Caco-2 (cell line): ENCODE results near the gene ZNF274. TPM values are rescaled to one million over a fixed set of nuclear protein-coding genes. Genes with fewer than 3 reads are reported as not detected.
A peak's percentile ranks its signal among the peaks of the same experiment; 100 is the strongest.

Experiments used
- BruUV-seq: library from RNA; stranded (reverse); fragments of 400-500 nt; replicated peaks from 2 replicates; lab custom pipeline; 2021; lab: Mats Ljungman, UMichigan
- CTCF ChIA-PET: fragments of 300-600 bp; sonication (Branson Sonifier 250); formaldehyde crosslinking; loops from one replicate; lab custom pipeline; 2022; ENCODE audit warnings: antibody characterized with exemption; lab: Charles Lee
- POLR2A ChIA-PET: fragments of 300-600 bp; sonication (Branson Sonifier 250); formaldehyde crosslinking; loops from one replicate; lab custom pipeline; 2022; ENCODE audit warnings: antibody characterized with exemption; lab: Charles Lee
- DNase-seq, 2 experiments: peaks; one replicate each; pipeline versions ENCODE4 v3.0.0 to v3.0.0-alpha.2; 2020 to 2022
- H3K27me3 ChIP-seq: replicated peaks from 2 replicates; pipeline ENCODE4 v1.6.0; 2011; ENCODE audit warnings: low read length; ENCODE audit not compliant: control insufficient read depth, insufficient read depth
- H3K36me3 ChIP-seq: 2 replicates; pipeline ENCODE4 v1.5.1; 2011; ENCODE audit warnings: low read length; ENCODE audit not compliant: control insufficient read depth, insufficient read depth
- H3K4me1 ChIP-seq: fragments of 250-450 bp; sonication (Bioruptor Pico); 2 replicates; pipeline ENCODE4 v1.5.1; 2020; ENCODE audit warnings: mild to moderate bottlenecking
- H3K4me3 ChIP-seq: 2 replicates; pipeline ENCODE4 v1.5.1; 2011; ENCODE audit warnings: low read depth, mild to moderate bottlenecking, control low read depth, low read length
- H3K9me3 ChIP-seq: fragments of 250-450 bp; sonication (Bioruptor Pico); 2 replicates; pipeline ENCODE4 v1.5.1; 2020; ENCODE audit warnings: mild to moderate bottlenecking, moderate library complexity
- H3K27ac Mint-ChIP-seq: one replicate; pipeline ENCODE4 v1.8.0; 2022; ENCODE audit warnings: mixed read lengths; ENCODE audit not compliant: unreplicated experiment
- H3K27me3 Mint-ChIP-seq: one replicate; pipeline ENCODE4 v1.8.0; 2022; ENCODE audit warnings: mixed read lengths; ENCODE audit not compliant: insufficient read depth, unreplicated experiment
- H3K36me3 Mint-ChIP-seq: one replicate; pipeline ENCODE4 v1.8.0; 2022; ENCODE audit warnings: mild to moderate bottlenecking, mixed read lengths; ENCODE audit not compliant: insufficient read depth, unreplicated experiment
- H3K4me1 Mint-ChIP-seq: one replicate; pipeline ENCODE4 v1.8.0; 2022; ENCODE audit warnings: low read depth, mixed read lengths; ENCODE audit not compliant: unreplicated experiment
- H3K4me3 Mint-ChIP-seq: one replicate; pipeline ENCODE4 v1.8.0; 2022; ENCODE audit warnings: mild to moderate bottlenecking, moderate library complexity, mixed read lengths; ENCODE audit not compliant: unreplicated experiment
- H3K9me3 Mint-ChIP-seq: one replicate; pipeline ENCODE4 v1.8.0; 2022; ENCODE audit warnings: mixed read lengths; ENCODE audit not compliant: unreplicated experiment
- CTCF ChIP-seq, 2 experiments: fragments of 200-600 bp in 1 of 2; IDR thresholded peaks; 1 replicate in 1 of 2; 2 replicates in 1 of 2; pipeline versions ENCODE4 v1.5.1 to v1.8.0; 2011 to 2022; ENCODE audit warnings: antibody characterized with exemption in 1 of 2, control low read depth in 1 of 2, inconsistent platforms in 1 of 2, low read depth in 1 of 2, low read length in 1 of 2, mild to moderate bottlenecking in 1 of 2, moderate library complexity in 1 of 2; ENCODE audit not compliant: insufficient read depth in 1 of 2, severe bottlenecking in 1 of 2, unreplicated experiment in 1 of 2
- intact Hi-C: fragments of 100-400 bp; cut with micrococcal nuclease; formaldehyde crosslinking; loops from one replicate; pipeline ENCODE4 v1.10.0; 2022; ENCODE audit not compliant: unreplicated experiment
- total RNA-seq: library from RNA; stranded (reverse); gene quantifications from 2 replicates; pipeline ENCODE4 v1.2.3, GENCODE V29; 2022

ZNF274 gene
- total RNA-seq, 1 experiment from 2014 or later = 19.9 TPM

- POLR2A ChIA-PET = interaction anchor here (1.0 to 1.7 kb wide), 2 partner anchors 46 to 180 kb away, joined by 3 to 4 read pairs; partner anchors contain the start of gene ZNF497
- no peak for DNase-seq
- peak overlapping the region; percentile 72 for H3K4me3 ChIP-seq
- peaks cover 6% of the 10 kb centered on the region; the same call in 1 of the 2 replicates for H3K36me3 ChIP-seq
- peak overlapping the region; percentile 95 for H3K27ac Mint-ChIP-seq
- 0 out of 2 replicates have a peak, but pooled peaks cover 3% of the 10 kb centered on the region for H3K4me1 ChIP-seq
- intact Hi-C loops = loop anchor here (2.0 to 5.0 kb wide), 3 partner anchors 46 to 180 kb away; partner anchors contain the start of genes ZNF544, ZNF606 and ZNF8
- H3K4me3 Mint-ChIP-seq = peak overlapping the region; percentile 86
- H3K9me3 ChIP-seq = peaks cover 60% of the 10 kb centered on the region
- no TSS peak for BruUV-seq
- CTCF ChIA-PET = no interaction called here
- no peaks in the 10 kb centered on the region for H3K27me3 ChIP-seq
- H3K4me1 Mint-ChIP-seq = no peaks in the 10 kb centered on the region
- H3K27me3 Mint-ChIP-seq = no peaks in the 10 kb centered on the region
- peaks cover 25% of the 10 kb centered on the region for H3K9me3 Mint-ChIP-seq
- peaks cover 85% of the 10 kb centered on the region for H3K36me3 Mint-ChIP-seq
- TF ChIP-seq CTCF (IDR thresholded peaks at IDR 0.05; ENCODE audit: insufficient read depth in 1 of 2, low read depth in 1 of 2, low read length in 1 of 2, severe bottlenecking in 1 of 2, unreplicated experiment in 1 of 2) = no peak
Measured at GRCh38 chr19:58182577-58182988, 278 bp upstream of the ZNF274 start.

GRCh38 chr19:58183817-58184215 lies 955 bp downstream of the ZNF274 start:
- Histone ChIP-seq H3K4me3 (peak overlapping the region; percentile 72), H3K36me3 (peaks cover 6% of the 10 kb centered on the region; the same call in 1 of the 2 replicates), H3K9me3 (peaks cover 58% of the 10 kb centered on the region), H3K4me1 (0 out of 2 replicates have a peak, but pooled peaks cover 3% of the 10 kb centered on the region), H3K27me3 (no peaks in the 10 kb centered on the region)
- H3K27me3 Mint-ChIP-seq = no peaks in the 10 kb centered on the region
- peak overlapping the region; percentile 86 for H3K4me3 Mint-ChIP-seq
- TF ChIP-seq CTCF (IDR thresholded peaks at IDR 0.05; ENCODE audit: insufficient read depth in 1 of 2, low read depth in 1 of 2, low read length in 1 of 2, severe bottlenecking in 1 of 2, unreplicated experiment in 1 of 2) = no peak
- peaks cover 28% of the 10 kb centered on the region for H3K9me3 Mint-ChIP-seq
- BruUV-seq = TSS peak; percentile 56
- H3K36me3 Mint-ChIP-seq = peaks cover 88% of the 10 kb centered on the region
- intact Hi-C loops = loop anchor here (2.0 to 5.0 kb wide), 3 partner anchors 45 to 181 kb away; partner anchors contain the start of genes ZNF544, ZNF606 and ZNF8
- no peaks in the 10 kb centered on the region for H3K4me1 Mint-ChIP-seq
- DNase-seq = no peak
- POLR2A ChIA-PET = interaction anchor here (0.6 to 1.7 kb wide), 5 partner anchors 44 to 268 kb away, joined by 3 to 4 read pairs (median 3); partner anchors contain the start of genes ZNF324B and ZNF497
- peak overlapping the region; percentile 95 for H3K27ac Mint-ChIP-seq
- CTCF ChIA-PET = interaction anchor here (0.5 to 0.6 kb wide), 2 partner anchors 780 to 1851 kb away, joined by 3 read pairs; no protein-coding TSS in a partner anchor

GRCh38 chr19:58196901-58197616 lies 14.2 kb downstream of the ZNF274 start:
- ChIA-PET POLR2A (no interaction called here), CTCF (no interaction called here)
- no peak for TF ChIP-seq CTCF (IDR thresholded peaks at IDR 0.05; ENCODE audit: insufficient read depth in 1 of 2, low read depth in 1 of 2, low read length in 1 of 2, severe bottlenecking in 1 of 2, unreplicated experiment in 1 of 2)
- Histone ChIP-seq H3K9me3 (peaks cover 83% of the 10 kb centered on the region), H3K4me1 (no peaks in the 10 kb centered on the region), H3K4me3 (no peak overlapping the region), H3K36me3 (peaks cover 11% of the 10 kb centered on the region), H3K27me3 (no peaks in the 10 kb centered on the region)
- Mint-ChIP-seq H3K9me3 (peaks cover 76% of the 10 kb centered on the region), H3K27me3 (no peaks in the 10 kb centered on the region), H3K4me1 (no peaks in the 10 kb centered on the region), H3K27ac (no peak overlapping the region), H3K4me3 (no peak overlapping the region), H3K36me3 (peaks cover 92% of the 10 kb centered on the region)
- no TSS peak for BruUV-seq
- intact Hi-C loops = no loop called here
- peak in 1 of 2 experiments; percentile 15 for DNase-seq
